SK-N-DZ (cell line): ENCODE data around the gene FN1.
"Not testable (repeated sequence)": the region's sequence is repeated elsewhere in the genome, so short reads cannot be mapped to it uniquely, and the experiment has no call there.

Source experiments
- DNase-seq: peaks from one replicate; pipeline ENCODE4 v3.0.0-alpha.2; 2015; ENCODE audit warnings: low spot score

FN1 gene

GRCh38 chr2:215347878-215348277, 88.0 kb downstream of the FN1 start:
- DNase-seq = no peak

- DNase-seq = no peak
These were observed 96.8 kb downstream of the FN1 start for GRCh38 chr2:215338883-215339679.

- DNase-seq = no peak
These were observed 102.8 kb downstream of the FN1 start for GRCh38 chr2:215332872-215333595.

- DNase-seq = no peak
These were observed 107.8 kb downstream of the FN1 start for GRCh38 chr2:215328066-215328465.

- no peak for DNase-seq
These were observed 111.1 kb downstream of the FN1 start for GRCh38 chr2:215324811-215325210.

GRCh38 chr2:215320679-215321078, 115.2 kb downstream of the FN1 start:
- no peak for DNase-seq

- DNase-seq = no peak
These were observed 115.8 kb downstream of the FN1 start for GRCh38 chr2:215320102-215320501.

- DNase-seq = no peak
These were observed 116.4 kb downstream of the FN1 start for GRCh38 chr2:215319500-215319899.

- DNase-seq = no peak
These were observed 119.5 kb downstream of the FN1 start for GRCh38 chr2:215316336-215316735.

GRCh38 chr2:215315301-215315700, 120.6 kb downstream of the FN1 start:
- no peak for DNase-seq

- no peak for DNase-seq
These were observed 121.0 kb downstream of the FN1 start for GRCh38 chr2:215314896-215315295.

GRCh38 chr2:215313255-215313613, 122.6 kb downstream of the FN1 start:
- no peak for DNase-seq

- peak; percentile 95 for DNase-seq
These were observed 124.1 kb downstream of the FN1 start, which contains the start of gene ATIC for GRCh38 chr2:215311625-215312396. ATIC (plus strand) TSS chr2:215312059; CDS start chr2:215312143, 84 bp downstream.

GRCh38 chr2:215311259-215311624, 124.6 kb downstream of the FN1 start:
- DNase-seq = not testable (repeated sequence)
